GM18907 (cell line): ENCODE results near the gene P2RY6.
"Not testable (repeated sequence)": the region's sequence is repeated elsewhere in the genome, so short reads cannot be mapped to it uniquely, and the experiment has no call there.

Experiments used
- ATAC-seq: cut with Tn5 transposase; IDR thresholded peaks from one replicate; pipeline ENCODE4 v1.9.1; 2021; ENCODE audit warnings: mild to moderate bottlenecking, moderate library complexity; ENCODE audit not compliant: unreplicated experiment

P2RY6 gene

DNA sequence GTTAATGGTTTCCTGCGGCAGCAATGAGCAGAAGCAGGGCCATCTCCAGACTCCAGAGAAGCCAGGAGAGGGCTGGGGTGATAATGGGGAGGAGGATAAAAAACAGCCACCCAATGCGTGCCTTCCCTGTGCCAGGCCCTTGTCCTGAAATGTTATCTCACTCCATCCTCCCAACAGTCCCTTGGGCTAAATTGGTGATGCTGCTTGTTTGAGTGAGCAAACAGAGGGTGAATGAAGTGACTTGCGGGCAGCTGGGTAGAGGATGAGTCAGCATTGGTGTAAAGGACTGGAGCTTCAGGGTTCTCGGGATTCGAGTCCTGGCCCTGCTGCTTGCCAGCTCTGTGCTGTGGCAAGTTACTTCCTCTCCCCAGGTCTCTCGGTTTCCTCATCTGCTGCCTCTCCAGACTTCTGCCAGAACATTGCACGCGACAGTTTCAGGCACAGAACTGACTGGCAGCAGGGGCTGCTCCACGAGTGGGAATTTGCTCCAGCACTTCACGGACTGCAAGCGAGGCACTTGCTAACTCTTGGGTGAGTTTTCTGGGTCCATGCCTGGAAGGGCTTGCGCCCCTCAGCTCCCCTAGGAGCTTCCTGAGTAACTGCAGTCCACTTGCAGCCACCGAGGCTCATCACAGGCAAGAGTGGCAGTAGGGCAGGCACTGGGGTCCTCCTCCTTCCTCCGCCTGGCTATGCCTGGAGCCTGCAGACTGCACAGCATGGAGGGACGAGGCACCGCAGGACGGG, at the start of gene P2RY6:
Gene P2RY6, plus strand, starts transcription at position 403 of the 744 bp plus-strand sequence. CDS start 24,181 bp downstream, outside the sequence.
- ATAC-seq, result no peak

DNA sequence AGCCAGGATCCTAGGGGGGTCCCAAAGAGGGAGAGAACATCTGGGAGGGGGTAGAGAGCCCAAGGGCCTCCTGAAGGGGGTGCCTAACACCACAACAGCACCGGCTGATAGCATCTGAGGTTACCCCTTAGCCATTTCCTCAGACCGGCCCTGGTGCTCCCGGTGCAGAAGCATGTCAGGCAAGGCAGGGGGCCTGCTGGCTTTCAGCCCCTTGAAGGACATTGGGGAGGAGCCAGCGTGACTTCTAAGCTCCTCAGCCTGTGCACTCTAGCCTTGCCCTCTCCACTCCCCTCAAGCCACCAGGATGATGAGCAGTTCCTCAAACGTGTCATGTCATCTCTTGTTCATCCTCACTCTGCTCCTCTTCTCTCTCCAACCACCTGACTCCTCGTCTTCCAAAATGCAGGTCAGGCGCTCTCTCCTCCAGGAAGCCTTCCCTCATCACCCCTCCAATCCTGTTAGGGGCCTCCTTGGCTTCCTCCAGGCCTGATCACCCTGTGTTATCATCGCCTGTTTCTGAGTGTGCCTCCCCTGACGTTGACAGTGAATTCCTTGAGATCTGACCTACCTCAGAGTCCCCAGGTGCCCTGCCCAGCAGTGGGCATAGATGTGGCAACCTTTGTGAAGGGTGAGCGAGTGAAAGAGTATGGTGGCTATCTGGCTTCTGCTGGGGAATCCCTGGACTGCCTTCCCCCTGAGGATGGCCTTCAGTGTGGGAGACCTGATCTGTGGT, 48.0 kb upstream of the P2RY6 start:
- no peak for ATAC-seq

- no peak for ATAC-seq
Observed at GRCh38 chr11:73225001-73225686, 47.0 kb upstream of the P2RY6 start.

DNA sequence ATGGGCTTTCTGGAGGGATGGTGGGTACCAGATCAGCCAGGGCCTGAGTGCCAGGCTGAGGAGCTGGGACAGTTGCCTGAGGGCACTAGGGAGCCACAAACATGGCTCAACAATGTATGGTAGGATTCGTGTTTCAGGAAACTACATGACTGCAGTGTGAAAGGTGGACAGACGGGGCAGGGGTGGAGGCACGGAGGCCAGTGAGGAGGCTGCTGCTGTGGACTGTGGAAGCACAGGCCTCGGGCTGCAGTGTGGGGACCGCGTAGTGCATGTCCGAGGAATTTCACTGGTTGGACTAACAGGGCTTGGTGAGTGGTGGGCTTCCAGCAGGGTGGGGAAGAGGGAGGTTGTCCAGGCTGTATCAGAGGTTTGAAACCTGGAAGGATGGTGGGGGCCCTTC, 46.3 kb upstream of the P2RY6 start:
- ATAC-seq, result no peak

GRCh38 chr11:73226297-73227006, 45.7 kb upstream of the P2RY6 start:
- ATAC-seq, result no peak

DNA sequence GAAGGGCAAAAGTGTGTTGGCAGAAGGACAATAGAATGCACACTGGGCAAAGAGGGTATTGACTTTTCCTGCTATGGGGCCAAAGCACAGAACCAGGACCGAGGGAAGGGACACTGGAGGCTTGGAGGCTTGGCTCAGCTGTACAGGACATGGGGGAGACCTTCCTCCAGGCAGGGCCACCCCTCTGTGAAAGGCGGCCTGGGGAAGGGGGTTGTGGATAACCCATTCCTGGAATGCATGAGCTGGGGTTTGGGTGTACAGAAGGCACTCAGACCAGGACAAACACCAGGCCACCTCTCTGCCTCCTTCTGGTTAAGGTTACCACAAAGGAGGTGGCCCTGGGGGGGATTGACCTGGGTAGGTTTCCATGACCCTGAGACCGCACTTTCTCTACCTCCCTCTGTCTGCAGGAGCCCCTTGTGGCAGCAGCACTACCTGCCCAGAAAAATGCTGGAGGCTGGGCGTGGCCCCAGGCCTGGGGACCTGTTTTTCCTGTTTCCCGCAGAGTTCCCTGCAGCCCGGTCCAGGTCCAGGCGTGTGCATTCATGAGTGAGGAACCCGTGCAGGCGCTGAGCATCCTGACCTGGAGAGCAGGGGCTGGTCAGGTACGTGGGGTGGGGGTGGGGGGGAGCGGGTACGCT, 44.4 kb upstream of the P2RY6 start:
- ATAC-seq, result no peak

DNA sequence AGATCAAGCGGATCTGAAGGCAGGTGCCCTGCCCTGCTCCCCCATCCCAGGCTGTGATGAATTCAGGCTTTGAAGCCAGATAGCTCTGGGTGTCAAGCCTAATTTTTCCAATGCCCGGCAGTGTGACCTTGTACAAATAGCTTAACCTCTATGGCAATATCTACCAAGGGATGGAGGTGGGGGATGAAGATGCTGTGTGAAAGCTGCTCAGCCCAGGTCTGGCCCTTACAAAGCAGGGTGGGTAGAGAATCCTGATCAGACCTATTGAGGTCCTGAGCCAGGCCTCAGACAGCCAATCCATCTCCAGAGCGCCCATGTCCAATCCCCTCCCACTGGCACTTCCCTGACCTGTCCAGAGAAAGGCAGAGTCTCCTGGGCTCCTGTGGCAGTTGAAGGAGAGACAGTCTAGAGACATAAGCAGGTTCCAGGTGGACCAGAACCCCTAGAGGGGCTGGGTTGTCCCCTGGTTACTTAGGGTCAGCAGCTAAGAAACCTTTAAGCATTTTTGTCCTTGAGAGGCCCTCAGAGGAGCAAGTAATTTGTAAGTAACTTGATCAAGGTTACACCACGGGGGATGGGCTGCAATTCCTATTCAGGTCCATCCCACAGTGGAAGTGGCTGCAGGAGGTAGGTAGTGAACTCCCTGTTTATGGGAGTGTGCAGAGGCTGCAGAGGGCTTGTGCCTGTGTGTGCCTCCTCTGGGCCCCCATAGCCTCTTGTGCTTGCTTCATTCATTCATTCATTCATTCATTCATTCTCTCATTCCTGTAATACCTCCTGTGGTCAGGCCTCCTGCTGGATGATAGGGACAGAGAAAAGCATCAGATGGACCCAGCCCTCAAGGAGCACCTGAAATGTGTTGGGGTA, 43.6 kb upstream of the P2RY6 start:
- no peak for ATAC-seq

DNA sequence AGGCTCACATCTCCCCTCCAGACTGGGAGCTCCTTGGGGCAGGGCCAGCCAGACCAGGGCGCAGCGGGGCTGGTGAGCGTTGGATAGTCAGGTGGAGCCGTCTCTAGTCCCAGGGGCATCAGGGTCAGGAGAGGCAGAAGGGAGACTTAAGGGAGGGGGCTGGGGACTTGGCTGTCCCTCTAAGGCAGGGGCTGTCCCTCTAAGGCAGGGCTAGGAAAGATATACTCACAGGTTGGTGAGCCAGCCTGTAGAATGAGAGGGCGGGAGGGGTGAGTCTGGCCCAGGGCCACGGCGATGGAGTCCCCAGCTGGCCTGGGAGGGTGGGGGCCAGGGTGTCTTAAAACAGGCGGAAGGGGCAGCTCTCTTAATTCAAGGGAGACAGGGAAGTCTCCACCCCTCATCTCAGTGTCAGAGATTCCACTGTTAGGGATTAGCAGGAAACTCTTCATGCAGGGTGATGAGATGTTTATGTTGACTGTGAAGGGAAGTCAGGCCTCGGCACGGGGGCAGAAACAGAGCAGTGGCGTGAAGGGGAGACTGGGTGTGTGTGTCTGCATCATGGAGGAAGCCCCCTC, 42.7 kb upstream of the P2RY6 start:
- ATAC-seq, result no peak

- no peak for ATAC-seq
Observed at GRCh38 chr11:73229896-73230875, 42.0 kb upstream of the P2RY6 start.

DNA sequence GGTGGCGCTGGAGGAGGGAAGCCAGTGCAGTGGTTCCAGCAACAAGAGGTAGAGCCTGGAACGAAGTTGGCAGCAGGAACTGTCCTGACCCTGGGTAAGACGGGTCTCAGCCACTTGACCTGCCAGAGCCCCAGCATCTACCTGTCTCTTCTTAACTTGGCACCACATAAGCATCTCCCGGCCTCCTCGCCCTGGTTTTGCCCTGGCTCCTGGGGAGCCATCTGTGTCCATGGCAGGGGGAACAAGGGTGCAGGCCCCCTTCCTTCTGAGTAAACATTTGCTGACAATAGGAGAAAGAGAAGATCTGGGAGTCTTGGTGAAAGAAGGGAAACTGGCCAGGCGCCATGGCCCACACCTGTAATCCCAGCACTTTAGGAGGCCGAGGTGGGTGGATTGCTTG, 41.2 kb upstream of the P2RY6 start:
- ATAC-seq, result no peak

- ATAC-seq, result not testable (repeated sequence)
Observed at GRCh38 chr11:73232487-73232886, 39.7 kb upstream of the P2RY6 start.

GRCh38 chr11:73233211-73233610, 38.9 kb upstream of the P2RY6 start:
- ATAC-seq, result no peak

DNA sequence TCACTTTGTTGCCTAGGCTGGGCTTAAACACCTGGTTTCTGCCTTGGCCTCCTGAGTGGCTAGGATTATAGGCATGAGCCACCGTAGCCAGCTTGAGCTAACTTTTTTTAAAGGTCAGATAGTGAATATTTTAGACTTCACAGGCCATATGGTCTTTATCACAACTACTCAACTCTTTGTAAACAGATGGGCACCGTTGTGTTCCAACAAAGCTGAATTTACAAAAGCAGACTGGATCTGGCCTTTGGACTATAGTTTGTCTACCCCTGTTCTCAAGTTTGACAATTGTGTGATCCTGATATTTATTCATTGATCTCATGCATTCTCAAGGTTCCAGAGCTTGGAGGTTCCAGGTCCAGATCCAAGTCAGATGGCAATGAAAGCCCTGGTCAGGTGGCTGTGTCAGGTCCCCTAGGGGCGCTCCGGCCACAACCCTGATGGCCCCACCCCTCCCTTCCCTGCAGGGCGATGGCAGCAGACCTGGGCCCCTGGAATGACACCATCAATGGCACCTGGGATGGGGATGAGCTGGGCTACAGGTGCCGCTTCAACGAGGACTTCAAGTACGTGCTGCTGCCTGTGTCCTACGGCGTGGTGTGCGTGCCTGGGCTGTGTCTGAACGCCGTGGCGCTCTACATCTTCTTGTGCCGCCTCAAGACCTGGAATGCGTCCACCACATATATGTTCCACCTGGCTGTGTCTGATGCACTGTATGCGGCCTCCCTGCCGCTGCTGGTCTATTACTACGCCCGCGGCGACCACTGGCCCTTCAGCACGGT, 38.3 kb upstream of the P2RY6 start:
- no peak for ATAC-seq

GRCh38 chr11:73234471-73235181, 37.5 kb upstream of the P2RY6 start:
- ATAC-seq, result no peak

- no peak for ATAC-seq
Observed at GRCh38 chr11:73235236-73235786, 36.8 kb upstream of the P2RY6 start.

GRCh38 chr11:73236205-73236765, 35.9 kb upstream of the P2RY6 start:
- ATAC-seq, result no peak
